Hepatocyte (in vitro differentiated cells): ENCODE results near the gene RPTOR. TPM values are rescaled to one million over a fixed set of nuclear protein-coding genes. Genes with fewer than 3 reads are reported as not detected.

Source experiments
- DNase-seq: peaks from one replicate; pipeline ENCODE4 v3.0.0-alpha.2; 2016; ENCODE audit warnings: low spot score
- H2AFZ ChIP-seq: fragments of 200-600 bp; sonication (generic); 2 replicates; pipeline ENCODE4 v1.6.0; 2016; ENCODE audit warnings: antibody characterized with exemption, mild to moderate bottlenecking
- H3K27ac ChIP-seq: fragments of 200-600 bp; sonication (generic); 2 replicates; pipeline ENCODE4 v1.5.1; 2016; ENCODE audit warnings: mild to moderate bottlenecking
- H3K27me3 ChIP-seq: fragments of 200-600 bp; sonication (generic); 2 replicates; pipeline ENCODE4 v1.6.1; 2016
- H3K36me3 ChIP-seq: fragments of 200-600 bp; sonication (generic); replicated peaks from 2 replicates; pipeline ENCODE4 v1.5.1; 2016; ENCODE audit warnings: low read depth; ENCODE audit not compliant: insufficient read depth
- H3K4me1 ChIP-seq: fragments of 200-600 bp; sonication (generic); 2 replicates; pipeline ENCODE4 v1.5.1; 2016; ENCODE audit warnings: mild to moderate bottlenecking, moderate library complexity; ENCODE audit not compliant: insufficient read depth
- H3K4me2 ChIP-seq: fragments of 200-600 bp; sonication (generic); 2 replicates; pipeline ENCODE4 v1.6.0; 2016
- H3K4me3 ChIP-seq: fragments of 200-600 bp; sonication (generic); 2 replicates; pipeline ENCODE4 v1.5.1; 2016; ENCODE audit warnings: mild to moderate bottlenecking
- H3K79me2 ChIP-seq: fragments of 200-600 bp; sonication (generic); 2 replicates; pipeline ENCODE4 v1.6.0; 2017; ENCODE audit warnings: mild to moderate bottlenecking
- H3K9me2 ChIP-seq: fragments of 200-600 bp; sonication (generic); replicated peaks from 2 replicates; pipeline ENCODE4 v1.6.0; 2017; ENCODE audit warnings: mild to moderate bottlenecking; ENCODE audit not compliant: insufficient read depth
- H3K9me3 ChIP-seq: fragments of 200-600 bp; sonication (generic); 2 replicates; pipeline ENCODE4 v1.5.1; 2016; ENCODE audit warnings: low read depth, mild to moderate bottlenecking
- H4K20me1 ChIP-seq: fragments of 200-600 bp; sonication (generic); 2 replicates; pipeline ENCODE4 v1.6.0; 2016; ENCODE audit warnings: mild to moderate bottlenecking; ENCODE audit not compliant: insufficient read depth, poor library complexity, severe bottlenecking
- EZH2 ChIP-seq: fragments of 200-600 bp; sonication (generic); IDR thresholded peaks from 2 replicates; pipeline ENCODE4 v1.6.1; 2016; ENCODE audit warnings: antibody characterized with exemption, mild to moderate bottlenecking, borderline replicate concordance
- EZH2phosphoT487 ChIP-seq: fragments of 200-600 bp; sonication (generic); IDR thresholded peaks from one replicate; pipeline ENCODE4 v1.6.1; 2018; ENCODE audit warnings: antibody characterized with exemption, mild to moderate bottlenecking, low read depth, moderate library complexity; ENCODE audit not compliant: unreplicated experiment, severe bottlenecking
- WGBS: methylation state at CpG from one replicate; pipeline ENCODE4 v1.1.6; 2016; ENCODE audit warnings: low lambda C conversion rate; ENCODE audit errors: missing lambda C conversion rate; 5-methylcytosine and 5-hydroxymethylcytosine counted together
- polyA plus RNA-seq: library from polyadenylated mRNA; unstranded; fragments of >200 nt; fragmentation: Nextera tagmentation; extraction: Ambion mirVana; gene quantifications from 2 replicates; pipeline ENCODE4 v1.2.1, GENCODE V29; 2016
- total RNA-seq: library from RNA; depleted of rRNA; stranded (reverse); fragments of >200 nt; gene quantifications from 2 replicates; pipeline ENCODE4 v1.2.3, GENCODE V29; 2014
- TF ChIP-seq, protein P1 (sequence below): fragments of 200-600 bp; sonication (generic); IDR thresholded peaks from 2 replicates; pipeline ENCODE4 v1.5.1; 2016; ENCODE audit warnings: antibody characterized with exemption, mild to moderate bottlenecking; ENCODE audit not compliant: poor library complexity

The RPTOR gene
- total and polyA plus RNA-seq, 2 experiments from 2014 or later: 14.1 to 20.6 TPM

- 92% methylated on average over 9 of the region's 9 CpGs for WGBS
- no peaks in the 10 kb centered on the region for H3K9me3 ChIP-seq
- H3K27me3 ChIP-seq: no peaks in the 10 kb centered on the region
- H3K4me3 ChIP-seq: no peak overlapping the region
- no peaks in the 10 kb centered on the region for H3K9me2 ChIP-seq
- peaks cover 9% of the 10 kb centered on the region for H4K20me1 ChIP-seq
- peaks cover 13% of the 10 kb centered on the region for H3K4me1 ChIP-seq
- peaks cover 65% of the 10 kb centered on the region for H3K79me2 ChIP-seq
- H3K27ac ChIP-seq: no peak overlapping the region
- no peaks in the 10 kb centered on the region for H3K36me3 ChIP-seq
- no peak overlapping the region for H2AFZ ChIP-seq
- TF ChIP-seq EZH2: no peak
- no peak for TF ChIP-seq EZH2phosphoT487
- TF ChIP-seq, protein P1, sequence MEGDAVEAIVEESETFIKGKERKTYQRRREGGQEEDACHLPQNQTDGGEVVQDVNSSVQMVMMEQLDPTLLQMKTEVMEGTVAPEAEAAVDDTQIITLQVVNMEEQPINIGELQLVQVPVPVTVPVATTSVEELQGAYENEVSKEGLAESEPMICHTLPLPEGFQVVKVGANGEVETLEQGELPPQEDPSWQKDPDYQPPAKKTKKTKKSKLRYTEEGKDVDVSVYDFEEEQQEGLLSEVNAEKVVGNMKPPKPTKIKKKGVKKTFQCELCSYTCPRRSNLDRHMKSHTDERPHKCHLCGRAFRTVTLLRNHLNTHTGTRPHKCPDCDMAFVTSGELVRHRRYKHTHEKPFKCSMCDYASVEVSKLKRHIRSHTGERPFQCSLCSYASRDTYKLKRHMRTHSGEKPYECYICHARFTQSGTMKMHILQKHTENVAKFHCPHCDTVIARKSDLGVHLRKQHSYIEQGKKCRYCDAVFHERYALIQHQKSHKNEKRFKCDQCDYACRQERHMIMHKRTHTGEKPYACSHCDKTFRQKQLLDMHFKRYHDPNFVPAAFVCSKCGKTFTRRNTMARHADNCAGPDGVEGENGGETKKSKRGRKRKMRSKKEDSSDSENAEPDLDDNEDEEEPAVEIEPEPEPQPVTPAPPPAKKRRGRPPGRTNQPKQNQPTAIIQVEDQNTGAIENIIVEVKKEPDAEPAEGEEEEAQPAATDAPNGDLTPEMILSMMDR: no peak
- DNase-seq: no peak
- no peak overlapping the region for H3K4me2 ChIP-seq
These were observed 101.7 kb downstream of the RPTOR start for GRCh38 chr17:80646328-80646727.

DNA sequence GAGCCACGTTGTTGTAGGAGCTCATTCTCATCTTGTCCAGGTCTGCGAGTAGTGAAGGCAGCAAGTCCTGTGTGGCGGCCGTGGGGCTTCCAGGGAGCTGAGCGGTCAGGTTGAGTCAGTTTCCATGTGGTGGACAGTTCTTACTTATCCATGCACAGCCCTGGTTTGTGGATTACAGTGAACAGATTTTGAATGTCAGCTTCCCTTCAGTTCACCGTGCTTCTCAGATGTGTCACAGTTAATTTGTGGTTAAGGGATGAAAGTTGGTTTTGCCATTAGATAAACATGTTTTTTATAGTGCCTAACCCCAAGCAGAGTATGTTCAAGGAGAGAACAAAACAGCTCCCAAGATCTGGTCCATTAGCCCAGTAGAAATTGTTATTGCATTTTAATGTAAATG lies 103.1 kb downstream of the RPTOR start:
- peaks cover 13% of the 10 kb centered on the region for H3K4me1 ChIP-seq
- TF ChIP-seq EZH2phosphoT487: no peak
- TF ChIP-seq EZH2: no peak
- TF ChIP-seq, protein P1: no peak
- H3K79me2 ChIP-seq: peaks cover 68% of the 10 kb centered on the region
- H3K27ac ChIP-seq: no peak overlapping the region
- H3K4me2 ChIP-seq: no peak overlapping the region
- H3K9me3 ChIP-seq: no peaks in the 10 kb centered on the region
- DNase-seq: no peak
- WGBS: 66% methylated on average over 6 of the region's 6 CpGs
- no peaks in the 10 kb centered on the region for H3K9me2 ChIP-seq
- no peak overlapping the region for H2AFZ ChIP-seq
- no peaks in the 10 kb centered on the region for H3K27me3 ChIP-seq
- H4K20me1 ChIP-seq: peaks cover 9% of the 10 kb centered on the region
- no peak overlapping the region for H3K4me3 ChIP-seq
- no peaks in the 10 kb centered on the region for H3K36me3 ChIP-seq

GRCh38 chr17:80649200-80649644 lies 104.6 kb downstream of the RPTOR start:
- Histone ChIP-seq H3K27me3 (no peaks in the 10 kb centered on the region), H3K4me1 (peaks cover 13% of the 10 kb centered on the region), H3K4me2 (no peak overlapping the region), H3K36me3 (no peaks in the 10 kb centered on the region), H3K4me3 (no peak overlapping the region), H4K20me1 (peaks cover 9% of the 10 kb centered on the region), H2AFZ (no peak overlapping the region), H3K9me3 (no peaks in the 10 kb centered on the region), H3K9me2 (no peaks in the 10 kb centered on the region), H3K79me2 (peaks cover 73% of the 10 kb centered on the region), H3K27ac (peak overlapping the region; percentile 42)
- no peak for TF ChIP-seq EZH2phosphoT487
- TF ChIP-seq, protein P1: no peak
- TF ChIP-seq EZH2: no peak
- DNase-seq: no peak
- WGBS: 92% methylated on average over 10 of the region's 10 CpGs
